Endothelial cell of umbilical vein (primary cell): ENCODE data around the gene PABPC4L. TPM values are rescaled to one million over a fixed set of nuclear protein-coding genes. Genes with fewer than 3 reads are reported as not detected.

Source experiments
- BruUV-seq: library from RNA; stranded (reverse); fragments of 400-500 nt; replicated peaks from 2 replicates; lab custom pipeline; 2021; lab: Mats Ljungman, UMichigan
- CTCF ChIA-PET: fragments of 300-600, 350-600 bp; sonication (Branson Sonifier 250); formaldehyde crosslinking; loops from one replicate; lab custom pipeline; 2021; ENCODE audit warnings: antibody characterized with exemption, inconsistent platforms; lab: Charles Lee
- POLR2A ChIA-PET: fragments of 300-600, 350-600 bp; sonication (Branson Sonifier 250); formaldehyde crosslinking; loops from one replicate; lab custom pipeline; 2021; ENCODE audit warnings: antibody characterized with exemption, inconsistent platforms; lab: Charles Lee
- DNase-seq: peaks from one replicate; pipeline ENCODE4 v3.0.0-alpha.2; 2011; ENCODE audit warnings: low read depth, low spot score
- FAIRE-seq: peaks from 2 replicates; lab custom pipeline; 2011; peaks lifted over from hg19 to GRCh38; lab: Jason Lieb, UNC
- H2AFZ ChIP-seq: 2 replicates; pipeline ENCODE4 v1.6.0; 2012; ENCODE audit warnings: low read depth, low read length, control low read depth, inconsistent platforms
- H3K27ac ChIP-seq: 2 replicates; pipeline ENCODE4 v1.5.1; 2011; ENCODE audit warnings: low read depth, mild to moderate bottlenecking, control low read depth, low read length, moderate library complexity; ENCODE audit not compliant: insufficient read depth
- H3K27me3 ChIP-seq, 2 experiments: 2 replicates each; pipeline versions ENCODE4 v1.6.0 to v1.6.1; 2011; ENCODE audit warnings: low read length in 2 of 2, mixed read lengths in 1 of 2; ENCODE audit not compliant: control insufficient read depth in 2 of 2, insufficient read depth in 2 of 2
- H3K36me3 ChIP-seq, 2 experiments: 2 replicates in 1 of 2; 3 replicates in 1 of 2; pipeline ENCODE4 v1.5.1; 2011; ENCODE audit warnings: low read length in 2 of 2, mild to moderate bottlenecking in 1 of 2, moderate library complexity in 1 of 2; ENCODE audit not compliant: control insufficient read depth in 2 of 2, insufficient read depth in 2 of 2; ENCODE audit errors: extremely low read depth in 1 of 2
- H3K4me1 ChIP-seq: 3 replicates; pipeline ENCODE4 v1.5.1; 2011; ENCODE audit warnings: mild to moderate bottlenecking, low read length; ENCODE audit not compliant: control insufficient read depth, insufficient read depth; ENCODE audit errors: extremely low read depth
- H3K4me2 ChIP-seq: 2 replicates; pipeline ENCODE4 v1.6.1; 2011; ENCODE audit warnings: low read length, control low read depth, mixed read lengths; ENCODE audit not compliant: insufficient read depth
- H3K4me3 ChIP-seq, 3 experiments: fragments of 200-600 bp in 1 of 3; sonication (generic), shearing (Covaris generic) in 1 of 3; replicated peaks in 1 of 3; 2 replicates each; pipeline ENCODE4 v1.5.1; 2011 to 2016; ENCODE audit warnings: control low read depth in 3 of 3, low read length in 3 of 3, mild to moderate bottlenecking in 2 of 3, inconsistent platforms in 1 of 3, low read depth in 1 of 3, moderate library complexity in 1 of 3; ENCODE audit not compliant: insufficient read depth in 1 of 3
- H3K79me2 ChIP-seq: 2 replicates; pipeline ENCODE4 v1.6.0; 2012; ENCODE audit warnings: low read length, inconsistent platforms; ENCODE audit not compliant: control insufficient read depth, insufficient read depth
- H3K9ac ChIP-seq: replicated peaks from 2 replicates; pipeline ENCODE3; 2011; ENCODE audit warnings: low read length, control low read depth; ENCODE audit not compliant: insufficient read depth; ENCODE audit errors: extremely low read depth
- H3K9me1 ChIP-seq: replicated peaks from 3 replicates; pipeline ENCODE4 v1.6.0; 2011; ENCODE audit warnings: mild to moderate bottlenecking, low read length; ENCODE audit not compliant: control insufficient read depth, insufficient read depth; ENCODE audit errors: extremely low read depth
- H3K9me3 ChIP-seq: replicated peaks from 2 replicates; pipeline ENCODE4 v1.5.1; 2012; ENCODE audit warnings: low read length, inconsistent platforms; ENCODE audit not compliant: control insufficient read depth, insufficient read depth
- H4K20me1 ChIP-seq: replicated peaks from 2 replicates; pipeline ENCODE3; 2011; ENCODE audit warnings: mild to moderate bottlenecking, low read length; ENCODE audit not compliant: control insufficient read depth, insufficient read depth; ENCODE audit errors: extremely low read depth
- CTCF ChIP-seq, 2 donors: IDR thresholded peaks; 1 replicate in 1 of 2; 2 replicates in 1 of 2; pipeline ENCODE4 v1.5.1; 2011; ENCODE audit warnings: low read length in 2 of 2, mild to moderate bottlenecking in 2 of 2, moderate library complexity in 2 of 2, control low read depth in 1 of 2, inconsistent platforms in 1 of 2, low read depth in 1 of 2; ENCODE audit not compliant: insufficient read depth in 1 of 2; ENCODE audit errors: extremely low read depth in 1 of 2
- EZH2 ChIP-seq: IDR thresholded peaks from 2 replicates; pipeline ENCODE4 v1.6.1; 2012; ENCODE audit warnings: borderline replicate concordance, low read depth, mild to moderate bottlenecking, moderate library complexity, low read length, inconsistent platforms; ENCODE audit not compliant: severe bottlenecking
- FOS ChIP-seq: IDR thresholded peaks from 2 replicates; pipeline ENCODE4 v1.6.1; 2011; ENCODE audit warnings: mild to moderate bottlenecking, low read length, moderate library complexity, borderline replicate concordance; ENCODE audit not compliant: insufficient read depth
- GATA2 ChIP-seq: IDR thresholded peaks from 2 replicates; pipeline ENCODE4 v1.7.0; 2011; ENCODE audit warnings: low read depth, mild to moderate bottlenecking, moderate library complexity, mixed read lengths, low read length; ENCODE audit not compliant: insufficient read length, insufficient read depth
- JUN ChIP-seq: IDR thresholded peaks from 2 replicates; pipeline ENCODE4 v1.6.1; 2011; ENCODE audit warnings: borderline replicate concordance, low read depth; ENCODE audit not compliant: insufficient read length, insufficient read depth
- MAX ChIP-seq: IDR thresholded peaks from 2 replicates; pipeline ENCODE4 v1.6.1; 2011; ENCODE audit not compliant: insufficient read depth, insufficient read length
- MYC ChIP-seq: IDR thresholded peaks from one replicate; pipeline ENCODE4 v1.6.1; 2011; ENCODE audit warnings: mild to moderate bottlenecking, low read depth, low read length
- POLR2A ChIP-seq: IDR thresholded peaks from 2 replicates; pipeline ENCODE4 v1.6.1; 2012; ENCODE audit warnings: low read depth, mild to moderate bottlenecking, control low read depth, low read length
- POLR2AphosphoS5 ChIP-seq: IDR thresholded peaks from 2 replicates; pipeline ENCODE4 v1.6.1; 2012; ENCODE audit warnings: low read depth, mild to moderate bottlenecking, control low read depth, low read length, moderate library complexity; ENCODE audit not compliant: insufficient read depth
- dilution Hi-C: fragments of 300-500 bp; cut with MboI; formaldehyde crosslinking; loops from one replicate; pipeline ENCODE4 v1.15.0; 2019; ENCODE audit warnings: low sequenced_read_pairs; ENCODE audit not compliant: extremely low pct_ligation_motif_present
- intact Hi-C: fragments of 100-400 bp; cut with micrococcal nuclease; formaldehyde crosslinking; loops from one replicate; pipeline ENCODE4 v1.10.0; 2022
- polyA plus RNA-seq, 4 experiments: library from polyadenylated mRNA; depleted of rRNA in 3 of 4; stranded (reverse) in 3 of 4; unstranded in 1 of 4; fragments of >200 nt; gene quantifications; 2 replicates each; pipeline versions ENCODE4 v1.2.1 to v1.2.3, GENCODE V29; 2011 to 2012; ENCODE audit warnings: missing spikeins in 1 of 4
- total RNA-seq: library from RNA; stranded (reverse); gene quantifications from 2 replicates; pipeline ENCODE4 v1.2.3, GENCODE V29; 2021

Gene PABPC4L
- total and polyA plus RNA-seq, 2 donors (not counting 3 experiments of a cell fraction or from before 2014, with no cell fraction given) = 0.51 to 1.3 TPM

GRCh38 chr4:134154097-134154496 is 47.5 kb downstream of the PABPC4L start:
- FAIRE-seq (no peak), DNase-seq (no peak)
- Histone ChIP-seq H4K20me1 (no peaks in the 10 kb centered on the region), H2AFZ (no peak overlapping the region), H3K9ac (no peak overlapping the region), H3K27me3 (no peaks in the 10 kb centered on the region), H3K4me1 (no peaks in the 10 kb centered on the region), H3K4me3 (no peak overlapping the region), H3K36me3 (no peaks in the 10 kb centered on the region), H3K27ac (no peak overlapping the region), H3K9me1 (no peaks in the 10 kb centered on the region), H3K4me2 (no peak overlapping the region), H3K79me2 (no peaks in the 10 kb centered on the region), H3K9me3 (no peaks in the 10 kb centered on the region)
- TF ChIP-seq MAX = no peak
- TF ChIP-seq MYC = no peak
- TF ChIP-seq EZH2 = no peak
- TF ChIP-seq GATA2 = no peak
- TF ChIP-seq POLR2AphosphoS5 = no peak
- TF ChIP-seq POLR2A = no peak
- TF ChIP-seq FOS = no peak
- TF ChIP-seq JUN = no peak
- TF ChIP-seq CTCF (IDR thresholded peaks at IDR 0.05; ENCODE audit: extremely low read depth in 1 of 2, insufficient read depth in 1 of 2, low read depth in 1 of 2, low read length in 2 of 2) = no peak
- POLR2A ChIA-PET = no interaction called here
- intact Hi-C loops (no loop called here), dilution Hi-C loops (no loop called here)
- CTCF ChIA-PET = interaction anchor here (0.6 to 1.4 kb wide), 3 partner anchors 11 to 1924 kb away, joined by 3 read pairs; no protein-coding TSS in a partner anchor
- BruUV-seq = no TSS peak
